NCI-H345 treated with DMSO at 0.1 percent for 48 hours (cell line): ENCODE measurements around the gene SYF2.
"Not testable (repeated sequence)": the region's sequence is repeated elsewhere in the genome, so short reads cannot be mapped to it uniquely, and the experiment has no call there.

Source experiments
- DNase-seq: peaks from one replicate; lab custom pipeline; 2025; ENCODE audit not compliant: unreplicated experiment; lab: John Stamatoyannopoulos, UW

Gene SYF2

GRCh38 chr1:25208092-25208491 lies 24.2 kb downstream of the SYF2 start:
- DNase-seq: no peak

GRCh38 chr1:25206201-25206600 lies 26.1 kb downstream of the SYF2 start:
- no peak for DNase-seq

GRCh38 chr1:25205786-25206185 lies 26.5 kb downstream of the SYF2 start:
- no peak for DNase-seq

GRCh38 chr1:25204797-25205480 lies 27.4 kb downstream of the SYF2 start:
- peak; percentile 69 for DNase-seq

GRCh38 chr1:25201006-25201405 lies 31.3 kb downstream of the SYF2 start:
- DNase-seq: no peak

- no peak for DNase-seq
Observed at GRCh38 chr1:25199819-25200620, 32.3 kb downstream of the SYF2 start.

GRCh38 chr1:25198663-25199252 lies 33.5 kb downstream of the SYF2 start:
- no peak for DNase-seq

GRCh38 chr1:25197982-25198662 lies 34.2 kb downstream of the SYF2 start:
- DNase-seq: no peak

GRCh38 chr1:25197235-25197975 lies 34.9 kb downstream of the SYF2 start:
- DNase-seq: no peak

GRCh38 chr1:25196830-25197229 lies 35.5 kb downstream of the SYF2 start:
- DNase-seq: no peak

GRCh38 chr1:25195835-25196234 lies 36.5 kb downstream of the SYF2 start:
- peak; percentile 36 for DNase-seq

GRCh38 chr1:25194572-25195020 lies 37.7 kb downstream of the SYF2 start:
- DNase-seq: no peak

GRCh38 chr1:25194054-25194453 lies 38.2 kb downstream of the SYF2 start:
- DNase-seq: no peak

GRCh38 chr1:25193229-25193628 lies 39.1 kb downstream of the SYF2 start:
- no peak for DNase-seq

GRCh38 chr1:25192154-25192553 lies 40.1 kb downstream of the SYF2 start:
- DNase-seq: no peak

- no peak for DNase-seq
Observed at GRCh38 chr1:25190260-25190659, 42.0 kb downstream of the SYF2 start.

GRCh38 chr1:25187904-25188303 lies 44.4 kb downstream of the SYF2 start:
- DNase-seq: not testable (repeated sequence)

GRCh38 chr1:25187077-25187476 lies 45.2 kb downstream of the SYF2 start:
- DNase-seq: no peak

- no peak for DNase-seq
Observed at GRCh38 chr1:25186161-25187007, 45.9 kb downstream of the SYF2 start.
